Measurements from ENCODE around the gene ZNF335.

- TF ChIP-seq EZH2 (IDR thresholded peaks at IDR 0.05; ENCODE audit: borderline replicate concordance) (no peak), CTCF (IDR thresholded peaks at IDR 0.05; ENCODE audit: poor library complexity) (no peak)
Observed at GRCh38 chr20:46006964-46007363, 35.0 kb upstream of the ZNF335 start.
